NCI-H1092 (cell line): Measurements from ENCODE around the gene RCC2.
"Not testable (repeated sequence)": the region's sequence is repeated elsewhere in the genome, so short reads cannot be mapped to it uniquely, and the experiment has no call there.

Experiments used
- DNase-seq: peaks from one replicate; lab custom pipeline; 2025; lab: John Stamatoyannopoulos, UW

The RCC2 gene

DNA sequence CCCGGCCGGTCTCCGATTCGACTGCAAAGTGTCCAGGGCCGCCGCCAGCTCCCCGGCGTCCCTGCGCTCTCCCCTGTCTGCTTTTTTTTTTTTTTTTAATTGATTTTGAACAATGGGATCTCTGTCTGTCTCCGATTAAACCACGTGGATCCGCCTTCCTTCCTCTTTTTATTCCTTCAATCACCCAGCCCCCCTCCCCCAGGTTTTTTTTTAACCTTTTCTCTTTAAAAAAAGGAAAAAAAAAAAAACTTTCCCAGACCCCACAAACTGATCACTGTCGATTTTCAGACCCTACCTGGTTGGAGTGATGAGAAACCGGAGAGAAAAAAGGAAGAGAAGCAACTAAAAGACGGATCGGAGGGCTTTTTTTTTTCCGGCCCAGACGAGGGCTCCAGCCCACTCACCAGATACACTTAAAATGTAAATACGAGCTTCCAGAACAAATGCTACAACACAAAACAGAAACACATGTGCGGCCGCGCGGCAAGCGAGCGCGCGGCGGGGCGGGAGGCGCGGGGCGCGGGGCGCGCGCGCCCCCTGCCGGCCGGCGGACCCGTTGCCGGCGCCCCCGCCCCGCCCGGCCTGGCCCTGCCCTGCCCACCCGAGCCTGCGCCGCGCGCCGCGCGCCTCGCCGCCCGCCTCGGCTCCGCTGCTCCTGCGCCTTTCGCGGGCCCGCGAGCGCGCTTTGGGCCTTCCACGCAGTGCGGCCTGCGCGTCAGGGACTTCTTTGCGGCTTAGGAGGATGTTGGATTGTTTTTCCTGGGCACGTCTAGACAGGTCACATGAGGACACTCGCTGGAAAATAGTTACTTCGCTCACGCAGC, at the start of gene RCC2:
TSS of gene RCC2 (minus strand) at position 428 of the 824 bp plus-strand sequence. CDS start 1,163 bp downstream, outside the sequence.
- peak; percentile 77 for DNase-seq

DNA sequence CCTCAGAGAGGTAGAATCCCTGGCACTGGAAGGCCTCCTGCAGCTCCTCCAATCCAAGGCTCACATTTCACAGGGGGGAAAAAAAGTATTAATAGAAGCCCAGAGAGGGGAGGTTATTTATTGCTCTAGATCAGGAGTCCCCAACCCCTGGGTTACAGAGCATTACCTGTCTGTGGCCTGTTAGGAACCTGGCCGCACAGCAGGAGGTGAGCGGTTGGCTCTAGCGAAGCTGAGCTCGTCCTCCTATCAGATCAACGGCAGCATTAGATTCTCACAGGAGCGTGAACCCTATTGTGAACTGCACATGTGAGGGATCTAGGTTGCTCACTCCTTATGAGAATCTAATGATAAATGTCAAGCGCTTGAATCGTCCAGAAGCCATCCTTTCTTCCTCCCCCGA, 46.8 kb upstream of the RCC2 start:
- no peak for DNase-seq

DNA sequence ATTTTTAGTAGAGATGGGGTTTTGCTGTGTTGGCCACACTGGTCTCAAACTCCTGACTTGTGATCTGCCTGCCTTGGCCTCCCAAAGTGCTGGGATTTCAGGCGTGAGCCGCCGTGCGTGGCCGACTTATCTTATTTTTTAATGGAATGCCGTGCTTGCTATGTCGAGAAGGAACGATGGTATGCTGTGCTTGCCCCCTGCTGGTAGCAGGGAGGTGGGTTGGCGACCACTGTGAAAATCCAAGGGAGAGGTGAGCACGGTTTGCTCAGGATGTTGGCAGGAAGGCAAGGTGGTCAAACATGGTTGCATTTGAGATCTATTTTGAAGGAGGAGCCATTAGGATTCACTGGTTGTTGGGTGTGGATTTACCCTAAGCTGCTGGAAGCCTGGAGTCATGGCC, 45.8 kb upstream of the RCC2 start:
- peak; percentile 11 for DNase-seq

DNA sequence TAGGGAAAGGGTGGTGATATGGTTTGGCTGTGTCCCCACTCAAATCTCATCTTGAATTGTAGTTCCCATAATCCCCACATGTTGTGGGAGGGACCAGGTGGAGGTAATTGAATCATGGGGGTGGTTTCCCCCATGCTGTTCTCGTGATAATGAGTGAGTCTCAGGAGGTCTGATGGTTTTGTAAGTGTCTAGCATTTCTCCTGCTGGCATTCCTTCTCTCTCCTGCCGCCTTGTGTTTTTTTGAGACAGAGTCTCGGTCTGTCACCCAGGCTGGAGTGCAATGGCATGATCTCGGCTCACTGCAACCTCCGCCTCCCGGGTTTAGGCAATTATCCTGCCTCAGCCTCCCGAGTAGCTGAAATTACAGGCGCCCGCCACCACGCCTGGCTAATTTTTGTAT, 42.5 kb upstream of the RCC2 start:
- not testable (repeated sequence) for DNase-seq

DNA sequence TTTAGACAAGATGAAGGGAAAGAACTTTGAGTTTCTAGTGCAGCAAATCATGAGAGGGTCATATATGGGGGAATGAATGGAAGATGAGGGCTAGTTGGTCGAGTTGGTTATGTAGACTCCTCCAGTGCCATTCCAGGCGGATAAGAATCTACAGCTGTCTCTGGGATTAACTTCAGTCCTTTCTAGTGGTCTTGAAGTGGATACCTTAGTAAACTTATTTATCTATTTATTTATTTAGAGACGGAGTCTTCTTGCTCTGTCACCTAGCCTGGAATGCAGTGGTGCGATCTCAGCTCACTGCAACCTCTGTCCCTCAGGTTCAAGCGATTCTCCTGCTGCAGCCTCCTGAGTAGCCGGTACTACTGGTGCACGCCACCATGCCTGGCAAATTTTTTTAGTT, 41.4 kb upstream of the RCC2 start:
- no peak for DNase-seq

DNA sequence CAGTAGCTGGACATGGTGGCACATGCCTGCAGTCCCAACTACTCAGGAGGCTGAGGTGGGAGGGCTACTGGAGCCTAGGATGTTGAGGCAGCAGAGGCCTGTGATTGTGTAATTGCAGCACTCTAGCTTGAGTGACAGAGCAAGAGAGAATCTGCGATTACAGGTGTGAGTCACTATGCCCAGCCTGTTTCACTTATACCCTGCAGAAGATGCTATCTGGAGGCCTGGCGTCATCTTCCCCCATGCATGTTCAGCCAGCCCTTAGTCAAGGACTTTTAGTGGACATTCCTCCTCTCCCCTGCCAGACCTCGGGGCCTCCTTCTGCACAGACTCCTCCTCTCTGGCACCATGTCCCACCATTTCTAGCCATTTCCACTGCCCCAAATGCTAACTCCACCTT, 36.3 kb upstream of the RCC2 start:
- DNase-seq = no peak

DNA sequence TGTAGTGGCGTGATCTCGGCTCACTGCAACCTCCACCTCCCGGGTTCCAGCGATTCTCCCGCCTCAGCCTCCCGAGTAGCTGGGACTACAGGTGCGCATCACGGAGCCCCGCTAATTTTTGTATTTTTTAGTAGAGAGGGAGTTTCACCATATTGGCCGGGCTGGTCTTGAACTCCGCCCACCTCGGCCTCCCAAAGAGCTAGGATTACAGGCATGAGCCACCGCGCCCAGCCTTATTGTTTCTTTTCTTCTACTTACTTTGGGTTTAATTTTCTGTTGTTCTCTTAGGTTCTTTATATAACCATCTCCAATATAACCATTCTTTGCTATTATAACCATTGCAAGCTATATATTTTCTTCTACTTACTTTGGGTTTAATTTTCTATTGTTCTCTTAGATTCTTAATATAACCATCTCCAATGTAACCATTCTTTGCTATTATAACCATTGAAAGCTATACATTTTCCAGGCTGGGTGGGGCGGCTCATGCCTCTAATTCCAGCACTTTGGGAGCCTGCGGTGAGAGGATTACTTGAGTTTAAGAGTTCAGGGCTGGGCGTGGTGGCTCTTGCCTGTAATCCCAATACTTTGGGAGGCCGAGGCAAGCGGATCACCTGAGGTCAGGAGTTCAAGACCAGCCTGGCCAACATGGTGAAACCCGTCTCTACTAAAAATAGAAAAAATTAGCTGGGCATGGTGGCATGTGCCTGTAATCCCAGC, 35.5 kb upstream of the RCC2 start:
- DNase-seq = not testable (repeated sequence)

DNA sequence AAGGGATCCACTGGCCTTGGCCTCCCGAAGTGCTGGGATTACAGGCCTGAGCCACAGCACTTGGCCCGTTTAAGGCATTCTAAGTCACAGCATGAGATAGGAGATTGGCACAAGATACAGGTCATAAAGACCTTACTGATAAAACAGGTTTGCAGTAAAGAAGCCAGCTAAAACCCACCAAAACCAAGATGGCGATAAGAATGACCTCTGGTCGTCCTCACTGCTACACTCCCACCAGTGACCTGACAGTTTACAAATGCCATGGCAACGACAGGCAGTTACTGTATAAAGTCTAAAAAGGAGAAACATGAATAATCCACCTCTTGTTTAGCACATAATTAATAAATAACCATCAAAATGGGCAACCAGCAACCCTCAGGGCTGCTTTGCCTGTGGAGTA, 33.3 kb upstream of the RCC2 start:
- no peak for DNase-seq

DNA sequence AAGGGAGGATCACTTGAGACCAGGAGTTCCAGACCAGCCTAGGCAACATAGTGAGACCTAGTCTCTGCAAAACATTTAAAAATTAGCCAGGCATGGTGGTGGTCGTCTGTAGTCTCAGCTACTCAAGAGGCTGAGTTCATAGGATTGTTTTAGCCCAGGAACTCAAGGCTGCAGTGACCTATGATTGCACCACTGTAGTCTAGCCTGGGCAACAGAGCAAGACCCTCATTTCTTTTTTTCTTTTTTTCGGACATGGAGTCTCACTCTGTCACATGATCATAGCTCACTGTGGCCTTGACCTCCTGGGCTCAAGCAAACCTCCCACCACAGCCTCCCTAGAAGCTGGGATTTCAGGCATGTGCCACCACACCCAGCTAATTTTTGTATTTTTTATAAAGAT, 31.9 kb upstream of the RCC2 start:
- DNase-seq = no peak

DNA sequence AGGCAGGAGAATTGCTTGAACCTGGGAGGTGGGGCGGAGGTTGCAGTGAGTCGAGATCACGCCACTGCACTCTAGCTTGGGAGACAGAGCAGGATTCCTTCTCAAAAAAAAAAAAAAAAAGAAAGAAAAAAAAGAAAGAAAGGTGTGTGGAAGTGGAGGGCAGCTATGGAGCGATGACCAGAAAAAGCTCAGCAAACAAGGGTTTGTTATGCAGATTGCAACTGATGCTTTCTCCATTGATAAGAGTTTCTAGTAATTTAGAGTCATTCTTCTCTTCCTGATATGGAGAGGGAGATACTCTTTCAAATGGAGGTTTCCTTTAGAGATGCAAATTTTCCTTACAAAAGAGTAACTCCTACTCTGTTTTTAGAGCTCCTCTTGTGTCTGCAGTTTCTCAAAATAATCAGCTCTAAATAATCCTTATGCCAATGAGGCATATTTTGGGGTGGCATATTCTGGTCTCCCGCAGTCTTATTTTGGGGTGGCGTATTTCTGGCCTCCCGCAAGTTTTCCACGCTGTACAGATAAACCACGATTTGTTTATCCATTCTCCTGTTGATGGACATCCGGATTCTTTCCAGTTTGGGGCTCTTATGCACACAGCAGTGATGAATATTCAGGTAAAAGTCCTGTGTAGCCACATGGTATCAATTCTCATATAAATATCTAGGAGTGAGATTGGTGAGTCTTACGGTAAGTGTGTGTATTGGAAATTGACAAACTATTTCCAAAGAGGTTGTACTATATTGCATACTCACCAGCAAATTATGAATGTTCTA, 30.7 kb upstream of the RCC2 start:
- no peak for DNase-seq

DNA sequence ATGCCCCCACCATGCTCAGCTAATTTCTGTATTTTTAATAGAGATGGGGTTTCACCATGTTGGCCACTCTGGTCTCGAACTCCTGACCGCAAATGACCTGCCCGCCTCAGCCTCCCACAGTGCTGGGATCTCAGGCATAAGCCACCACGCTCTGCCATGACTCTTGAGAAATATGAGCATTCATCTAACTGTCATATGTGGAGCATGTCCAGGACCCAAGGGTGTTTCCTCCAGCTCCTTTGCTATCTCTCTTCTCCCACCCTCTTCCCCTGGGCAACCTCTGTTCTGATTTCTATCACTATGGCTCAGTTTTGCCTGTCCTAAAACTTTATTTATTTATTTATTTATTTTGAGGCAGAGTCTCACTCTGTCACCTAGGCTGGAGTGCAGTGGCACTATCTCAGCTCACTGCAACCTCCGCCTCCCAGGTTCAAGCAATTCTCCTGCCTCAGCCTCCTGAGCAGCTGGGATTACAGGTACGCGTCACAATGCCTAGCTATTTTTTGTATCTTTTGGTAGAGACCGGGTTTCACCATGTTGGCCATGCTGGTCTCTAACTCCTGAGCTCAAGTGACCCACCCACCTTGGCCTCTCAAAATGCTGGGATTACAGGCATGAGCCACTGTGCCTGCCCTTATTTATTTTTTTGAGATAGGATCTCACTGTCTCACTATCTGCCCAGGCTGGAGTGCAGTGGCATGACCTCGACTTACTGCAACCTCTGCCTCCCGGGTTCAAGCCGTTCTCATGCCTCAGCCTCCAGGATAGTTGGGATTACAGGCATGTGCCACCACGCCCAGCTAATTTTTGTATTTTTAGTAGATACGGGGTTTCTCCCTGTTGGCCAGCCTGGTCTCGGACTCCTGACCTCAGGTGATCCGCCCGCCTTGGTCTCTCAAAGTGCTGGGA, 29.1 kb upstream of the RCC2 start:
- not testable (repeated sequence) for DNase-seq

DNA sequence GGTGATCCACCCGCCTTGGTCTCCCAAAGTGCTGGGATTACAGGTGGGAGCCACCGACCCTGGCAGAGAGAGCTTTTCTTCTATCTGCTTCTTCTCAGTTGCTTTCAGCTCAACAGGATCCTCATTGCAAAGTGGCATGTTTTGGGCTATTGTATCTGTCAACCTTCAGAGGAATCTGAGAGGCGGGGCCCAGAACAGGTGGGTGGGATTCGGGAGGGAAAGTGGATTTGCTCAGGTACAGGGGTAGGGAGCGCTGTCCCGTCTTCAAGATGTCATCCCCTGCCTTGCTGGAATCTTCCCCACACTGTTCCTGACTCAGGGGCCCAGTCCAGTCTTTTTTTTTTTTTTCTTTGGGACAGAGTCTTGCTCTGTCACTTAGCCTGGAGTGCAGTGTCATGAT, 26.9 kb upstream of the RCC2 start:
- no peak for DNase-seq

DNA sequence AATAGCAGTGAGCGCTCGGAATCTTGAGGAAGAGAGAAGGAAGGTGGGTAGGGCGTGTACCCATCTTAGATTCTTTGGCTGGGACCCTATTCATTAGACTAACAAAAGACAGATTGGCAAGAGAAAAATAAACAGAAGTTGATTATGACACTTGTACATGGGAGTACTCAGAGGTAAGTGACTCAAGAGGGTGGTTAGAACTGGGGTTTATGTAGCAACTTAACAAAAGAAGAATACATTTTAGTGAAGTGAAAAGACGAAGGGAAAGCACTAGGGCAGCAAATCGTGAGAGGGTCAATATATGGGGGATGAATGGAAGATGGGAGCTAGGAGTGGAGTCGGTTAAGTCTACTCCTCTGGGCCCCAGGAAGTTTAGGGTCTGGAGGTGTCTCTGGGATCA, 25.8 kb upstream of the RCC2 start:
- DNase-seq = no peak

DNA sequence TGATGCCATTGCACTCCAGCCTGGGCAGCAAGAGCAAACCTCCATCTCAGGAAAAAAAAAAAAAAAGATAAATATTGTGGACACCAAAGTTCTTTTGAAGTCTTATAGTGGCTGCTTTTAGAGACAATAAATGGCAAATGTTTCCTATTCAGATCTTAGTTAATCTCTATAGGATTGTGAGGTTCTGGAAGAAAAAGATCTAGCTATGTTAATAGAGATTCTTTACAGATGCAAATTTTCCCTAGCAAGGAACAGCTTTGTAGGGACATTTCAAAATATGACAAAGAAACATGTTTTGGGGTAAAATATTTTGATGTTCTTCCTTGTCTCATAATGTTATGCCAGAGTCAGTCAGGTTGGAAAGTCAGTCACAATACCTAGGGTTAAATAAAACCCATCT, 24.5 kb upstream of the RCC2 start:
- no peak for DNase-seq

DNA sequence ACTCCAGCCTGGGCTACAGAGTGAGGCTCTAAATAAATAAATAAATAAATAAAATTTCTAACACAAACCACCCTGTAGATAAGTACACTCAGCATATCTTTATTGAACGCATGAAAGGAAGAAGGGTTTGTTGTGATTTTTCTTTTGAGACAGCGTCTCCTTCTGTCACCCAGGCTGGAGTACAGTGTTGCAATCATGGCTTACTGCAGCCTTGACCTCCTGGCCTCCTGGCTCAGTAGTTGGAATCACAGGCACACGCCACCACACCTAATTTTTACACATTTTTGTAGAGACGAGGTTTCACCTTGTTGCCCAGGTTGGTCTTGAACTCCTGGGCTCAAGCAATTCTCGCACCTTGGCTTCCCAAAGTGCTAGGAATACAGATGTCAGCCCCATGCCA, 23.2 kb upstream of the RCC2 start:
- DNase-seq = no peak

DNA sequence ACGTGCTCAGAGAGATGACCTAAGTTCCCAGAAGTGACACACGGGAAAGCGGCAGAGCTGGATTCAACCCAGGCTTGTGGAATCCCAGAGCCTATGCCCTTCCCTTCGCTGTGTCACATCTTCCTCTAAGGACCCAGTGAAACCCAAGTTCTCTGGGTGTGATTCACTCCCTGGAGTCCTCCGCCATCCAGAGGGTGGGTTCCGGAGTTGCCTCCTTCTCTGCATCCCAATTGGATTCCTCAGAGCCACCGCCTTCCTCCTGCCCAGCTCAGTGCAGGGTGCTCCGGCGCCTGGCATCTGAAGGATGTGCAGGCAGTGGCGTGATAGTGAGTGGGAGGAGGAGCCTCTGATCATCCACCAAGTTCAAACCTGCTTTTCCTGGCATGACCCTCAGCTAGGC, 20.7 kb upstream of the RCC2 start:
- DNase-seq = no peak

DNA sequence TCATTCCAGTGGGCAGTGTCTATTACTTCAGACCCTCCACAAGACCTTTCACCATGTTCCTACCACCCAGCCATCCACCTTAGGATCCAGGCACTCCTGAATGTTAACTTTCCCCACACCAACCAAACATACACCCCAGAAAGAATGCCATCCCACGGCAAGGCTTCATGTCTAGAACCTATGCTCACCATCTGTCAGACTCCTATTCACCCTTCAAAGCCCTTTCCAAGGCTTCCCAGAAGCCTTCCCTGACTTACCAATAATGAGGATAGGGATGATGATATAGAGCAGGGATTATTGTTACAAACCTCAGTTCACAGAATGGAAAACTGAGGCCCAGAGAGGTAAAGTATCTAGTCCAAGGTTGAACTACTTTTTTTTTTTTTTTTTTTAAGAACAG, 19.3 kb upstream of the RCC2 start:
- DNase-seq = no peak

DNA sequence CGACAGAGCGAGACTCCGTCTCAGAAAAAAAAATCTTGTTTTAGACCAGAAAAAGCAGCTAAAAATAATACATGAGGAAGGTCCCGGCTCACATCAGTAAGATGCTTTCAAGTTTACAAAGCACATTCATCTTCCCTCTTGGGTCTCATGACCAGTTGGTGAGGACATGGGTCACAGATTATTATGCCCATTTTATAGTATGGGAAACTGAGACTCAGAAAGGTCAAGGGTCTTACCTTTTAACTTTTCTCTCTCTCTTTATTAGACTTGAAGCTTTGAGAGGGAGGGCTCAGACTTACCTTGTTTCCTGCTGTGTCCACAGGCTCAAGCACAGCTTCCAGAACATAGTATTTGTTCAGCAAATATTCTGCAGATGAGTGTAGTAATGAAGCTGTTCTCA, 13.2 kb upstream of the RCC2 start:
- no peak for DNase-seq

DNA sequence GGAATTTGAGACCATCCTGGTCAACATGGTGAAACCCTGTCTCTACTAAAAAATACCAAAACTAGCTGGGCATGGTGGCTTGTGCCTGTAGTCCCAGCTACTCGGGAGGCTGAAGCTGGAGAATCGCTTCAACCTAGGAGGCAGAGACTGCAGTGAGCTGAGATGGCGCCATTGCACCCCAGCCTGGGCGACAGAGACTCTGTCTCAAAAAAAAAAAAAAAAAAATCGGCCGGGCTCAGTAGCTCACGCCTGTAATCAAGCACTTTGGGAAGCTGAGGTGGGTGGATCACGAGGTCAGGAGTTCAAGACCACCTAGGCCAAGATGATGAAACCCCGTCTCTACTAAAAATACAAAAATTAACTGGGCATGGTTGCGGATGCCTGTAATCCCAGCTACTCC, 12.7 kb upstream of the RCC2 start:
- not testable (repeated sequence) for DNase-seq

DNA sequence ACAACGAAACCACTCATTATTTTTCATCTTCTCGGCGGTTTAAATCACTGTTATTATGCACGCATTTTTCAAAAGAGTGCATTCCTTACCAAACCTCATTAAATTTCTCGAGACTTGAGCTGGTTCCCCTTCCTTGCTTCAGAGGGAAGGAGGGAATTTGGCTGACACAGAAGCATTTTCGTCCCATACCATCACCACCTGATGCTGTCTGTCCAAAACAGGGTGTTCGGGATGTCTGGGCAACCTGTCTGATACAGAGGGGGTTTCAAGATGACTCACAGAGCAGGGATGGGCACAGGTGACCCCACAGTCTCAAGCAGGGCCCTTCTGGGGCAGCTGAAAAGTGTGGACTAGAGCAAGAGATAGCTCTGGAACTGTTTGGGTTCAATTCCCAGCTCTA, 12.3 kb upstream of the RCC2 start:
- no peak for DNase-seq

DNA sequence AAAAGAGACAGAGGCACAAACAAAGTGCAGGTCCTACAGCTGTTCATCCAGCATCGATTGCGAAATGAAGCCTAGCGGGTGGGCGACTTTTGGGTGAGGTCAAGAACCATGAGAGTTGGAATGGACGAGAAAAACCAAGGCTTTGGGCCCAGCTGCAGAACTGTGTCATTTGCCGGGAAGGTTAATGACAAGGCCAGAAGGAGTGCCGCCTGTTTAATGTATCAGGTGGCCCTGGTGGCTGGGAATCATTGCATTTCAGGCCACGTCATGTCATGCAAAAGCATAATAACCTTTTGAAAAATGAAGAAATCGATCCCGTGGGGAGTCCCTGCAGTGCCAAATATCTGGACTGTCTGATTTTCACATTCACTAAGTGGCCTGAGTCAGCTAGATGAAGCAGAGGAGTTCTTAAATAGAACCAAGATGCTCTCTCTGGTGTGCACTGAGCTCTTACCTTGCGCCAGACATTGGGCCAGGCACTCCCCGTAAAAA, 8.1 kb upstream of the RCC2 start:
- no peak for DNase-seq

DNA sequence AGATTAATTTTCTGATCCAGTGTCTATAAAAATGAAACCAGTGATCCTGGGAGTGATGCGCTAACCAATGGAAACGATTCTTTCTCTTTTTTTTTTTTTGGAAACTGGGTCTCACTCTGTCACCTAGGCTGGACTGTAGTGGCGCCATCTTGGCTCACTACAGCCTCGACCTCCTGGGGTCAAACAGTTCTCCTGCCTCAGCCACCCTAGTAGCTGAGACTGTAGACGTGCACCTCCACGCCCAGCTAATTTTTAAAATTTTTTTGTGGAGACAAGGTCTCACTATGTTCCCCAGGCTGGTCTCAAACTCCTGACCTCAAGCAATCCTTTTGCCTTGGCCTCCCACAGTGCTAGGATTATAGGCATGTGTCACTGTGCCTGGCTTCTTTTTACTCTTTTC, 3.4 kb upstream of the RCC2 start:
- DNase-seq = no peak
